OCI-LY3 (cell line): ENCODE measurements around the gene DEFB112.

ENCODE experiments used
- H2AFZ ChIP-seq: fragments of 200-600, 300-600 bp; shearing (Covaris generic); 2 replicates; pipeline ENCODE4 v1.6.0; 2014; ENCODE audit warnings: antibody characterized with exemption, low read depth, low read length
- H3K27ac ChIP-seq: fragments of 200-600, 300-600 bp; sonication (generic); 2 replicates; pipeline ENCODE4 v1.5.1; 2014; ENCODE audit warnings: mild to moderate bottlenecking, low read length, moderate library complexity, mixed read lengths
- H3K27me3 ChIP-seq: fragments of 200-600, 300-600 bp; sonication (generic); 2 replicates; pipeline ENCODE4 v1.6.1; 2014; ENCODE audit warnings: low read depth, low read length, mixed read lengths
- H3K36me3 ChIP-seq: fragments of 200-600, 300-600 bp; sonication (generic); replicated peaks from 2 replicates; pipeline ENCODE3; 2014; ENCODE audit warnings: low read depth, low read length, mixed read lengths
- H3K4me1 ChIP-seq: fragments of 300-600, 200-600 bp; sonication (generic); 2 replicates; pipeline ENCODE4 v1.6.1; 2014; ENCODE audit warnings: low read length, mixed read lengths
- H3K4me2 ChIP-seq: fragments of 200-600, 300-600 bp; sonication (generic); 2 replicates; pipeline ENCODE4 v1.6.1; 2014; ENCODE audit warnings: low read length, mixed read lengths
- H3K4me3 ChIP-seq: fragments of 300-600, 200-600 bp; sonication (generic); 2 replicates; pipeline ENCODE4 v1.5.1; 2014; ENCODE audit warnings: antibody characterized with exemption, mild to moderate bottlenecking, low read length, moderate library complexity
- H3K79me2 ChIP-seq: fragments of 300-600, 200-600 bp; shearing (Covaris generic); 2 replicates; pipeline ENCODE4 v1.6.1; 2014; ENCODE audit warnings: mild to moderate bottlenecking, low read length, mixed read lengths
- H3K9ac ChIP-seq: fragments of 300-600, 200-600 bp; shearing (Covaris generic); 2 replicates; pipeline ENCODE4 v1.6.0; 2014; ENCODE audit warnings: mild to moderate bottlenecking, low read length, moderate library complexity
- H3K9me3 ChIP-seq: fragments of 200-600, 300-600 bp; shearing (Covaris generic); 2 replicates; pipeline ENCODE4 v1.6.1; 2014; ENCODE audit warnings: low read length, mixed read lengths; ENCODE audit not compliant: insufficient read depth
- H4K20me1 ChIP-seq: fragments of 200-600, 300-600 bp; sonication (generic); 2 replicates; pipeline ENCODE4 v1.6.1; 2016; ENCODE audit warnings: low read length, mixed read lengths; ENCODE audit not compliant: insufficient read depth
- CTCF ChIP-seq: fragments of 200-600, 300-600 bp; sonication (generic); IDR thresholded peaks from 2 replicates; pipeline ENCODE4 v1.5.1; 2014; ENCODE audit warnings: antibody characterized with exemption, low read length, low read depth
- EZH2phosphoT487 ChIP-seq: fragments of 200-600 bp; shearing (Covaris generic); IDR thresholded peaks from 2 replicates; pipeline ENCODE4 v1.6.1; 2018; ENCODE audit warnings: antibody characterized with exemption, mixed run types, low read depth

DEFB112 gene

GRCh38 chr6:50070101-50070500 lies 20.4 kb upstream of the DEFB112 start:
- H3K9ac ChIP-seq: no peak overlapping the region
- no peaks in the 10 kb centered on the region for H3K27me3 ChIP-seq
- TF ChIP-seq EZH2phosphoT487 (no peak), CTCF (no peak)
- H3K36me3 ChIP-seq: no peaks in the 10 kb centered on the region
- no peak overlapping the region for H3K27ac ChIP-seq
- no peaks in the 10 kb centered on the region for H3K4me1 ChIP-seq
- H2AFZ ChIP-seq: no peak overlapping the region
- no peaks in the 10 kb centered on the region for H4K20me1 ChIP-seq
- H3K4me3 ChIP-seq: no peak overlapping the region
- H3K9me3 ChIP-seq: no peaks in the 10 kb centered on the region
- no peaks in the 10 kb centered on the region for H3K79me2 ChIP-seq
- no peak overlapping the region for H3K4me2 ChIP-seq

GRCh38 chr6:50062051-50062450 lies 12.3 kb upstream of the DEFB112 start:
- H3K4me1 ChIP-seq: peaks cover 4% of the 10 kb centered on the region
- H4K20me1 ChIP-seq: no peaks in the 10 kb centered on the region
- H3K9ac ChIP-seq: no peak overlapping the region
- H3K27me3 ChIP-seq: no peaks in the 10 kb centered on the region
- H3K4me2 ChIP-seq: no peak overlapping the region
- H3K27ac ChIP-seq: no peak overlapping the region
- H3K4me3 ChIP-seq: no peak overlapping the region
- no peak overlapping the region for H2AFZ ChIP-seq
- H3K9me3 ChIP-seq: no peaks in the 10 kb centered on the region
- H3K36me3 ChIP-seq: no peaks in the 10 kb centered on the region
- no peaks in the 10 kb centered on the region for H3K79me2 ChIP-seq
- TF ChIP-seq CTCF: peak; percentile 69
- TF ChIP-seq EZH2phosphoT487: no peak

GRCh38 chr6:50056242-50056641 lies 6.5 kb upstream of the DEFB112 start:
- Histone ChIP-seq H3K79me2 (no peaks in the 10 kb centered on the region), H3K9me3 (no peaks in the 10 kb centered on the region), H4K20me1 (no peaks in the 10 kb centered on the region), H3K27ac (no peak overlapping the region), H3K4me1 (peaks cover 28% of the 10 kb centered on the region), H3K4me3 (no peak overlapping the region), H3K27me3 (no peaks in the 10 kb centered on the region), H3K36me3 (no peaks in the 10 kb centered on the region), H2AFZ (no peak overlapping the region), H3K4me2 (no peak overlapping the region), H3K9ac (no peak overlapping the region)
- no peak for TF ChIP-seq CTCF
- TF ChIP-seq EZH2phosphoT487: no peak

- Histone ChIP-seq H3K27ac (no peak overlapping the region), H3K27me3 (no peaks in the 10 kb centered on the region), H3K9me3 (no peaks in the 10 kb centered on the region), H3K9ac (no peak overlapping the region), H3K4me3 (no peak overlapping the region), H2AFZ (no peak overlapping the region), H4K20me1 (no peaks in the 10 kb centered on the region), H3K4me1 (no peaks in the 10 kb centered on the region), H3K79me2 (no peaks in the 10 kb centered on the region), H3K4me2 (no peak overlapping the region), H3K36me3 (no peaks in the 10 kb centered on the region)
- TF ChIP-seq EZH2phosphoT487 (no peak), CTCF (no peak)
Observed at GRCh38 chr6:50047026-50047425, 2.7 kb downstream of the DEFB112 start.
